Colonic mucosa (tissue), 4 donors: ENCODE data around the gene AQP11. TPM values are rescaled to one million over a fixed set of nuclear protein-coding genes. Genes with fewer than 3 reads are reported as not detected.

Source experiments
- DNase-seq: peaks from one replicate; pipeline ENCODE4 v3.0.0-alpha.2; 2020
- H3K27ac ChIP-seq: fragments of 200-600 bp; one replicate; pipeline ENCODE4 v1.8.0; 2021
- H3K27me3 ChIP-seq: fragments of 200-600 bp; one replicate; pipeline ENCODE4 v1.8.0; 2021
- H3K36me3 ChIP-seq: fragments of 200-600 bp; one replicate; pipeline ENCODE4 v1.8.0; 2021
- H3K4me1 ChIP-seq: fragments of 200-600 bp; one replicate; pipeline ENCODE4 v1.8.0; 2021; ENCODE audit warnings: mild to moderate bottlenecking
- H3K4me3 ChIP-seq: fragments of 200-600 bp; one replicate; pipeline ENCODE4 v1.8.0; 2021
- H3K9ac ChIP-seq, 2 donors: one replicate each; pipeline ENCODE4 v1.7.0; 2013; ENCODE audit warnings: control low read depth in 2 of 2, low read depth in 2 of 2, low read length in 2 of 2
- H3K9me3 ChIP-seq: fragments of 200-600 bp; one replicate; pipeline ENCODE4 v1.8.0; 2021
- CTCF ChIP-seq: fragments of 200-600 bp; IDR thresholded peaks from one replicate; pipeline ENCODE4 v1.8.0; 2022; ENCODE audit warnings: antibody characterized with exemption, mild to moderate bottlenecking
- intact Hi-C: fragments of 100-400 bp; cut with DNase I; formaldehyde crosslinking; loops from one replicate; pipeline ENCODE4 v1.14.1; 2022
- total RNA-seq, 2 donors: library from RNA; stranded (reverse); fragmentation: NEBNext Ultra II Directional in 1 of 2; extraction: Animal tissue kit (Norgen Biotek cat#: 25700) in 1 of 2; gene quantifications; one replicate each; pipeline ENCODE4 v1.2.1, GENCODE V29; 2021
- donor health status: healthy.
- donor health status: DM: no; HTN: no; CAD: no.
- donor health status: DM: no; HTN: no; CAD: no.

The AQP11 gene
- total RNA-seq, 2 donors from 2014 or later = 4.3 to 5.4 TPM

DNA sequence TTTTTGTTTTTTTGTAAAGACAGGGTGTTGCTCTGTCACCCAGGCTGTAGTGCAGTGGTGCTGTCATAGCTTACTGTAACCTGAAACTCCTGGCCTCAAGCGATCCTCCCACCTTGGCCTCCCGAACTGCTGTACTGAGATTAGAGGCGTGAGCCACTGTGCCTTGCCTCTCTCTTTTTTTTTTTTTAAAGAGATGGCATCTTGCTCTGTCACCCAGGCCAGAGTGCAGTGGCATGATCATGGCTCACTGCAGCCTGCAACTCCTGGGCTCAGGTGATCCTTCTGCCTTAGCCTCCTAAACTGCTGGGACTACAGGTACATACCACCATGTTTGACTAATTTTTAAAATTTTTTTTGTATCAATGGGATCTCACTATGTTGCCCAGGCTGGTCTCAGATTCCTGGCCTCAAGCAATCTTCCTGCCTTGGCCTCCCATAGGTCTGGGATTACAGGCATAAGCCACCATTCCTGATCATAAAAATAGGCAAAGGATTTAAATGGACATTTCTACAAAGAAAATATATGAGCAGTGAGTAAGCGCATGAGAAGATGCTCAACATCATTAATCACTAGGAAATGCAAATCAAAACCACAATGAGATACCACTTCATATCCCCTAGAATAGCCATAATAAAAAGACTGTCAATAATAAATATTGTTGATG lies 65.1 kb downstream of the AQP11 start:
- no peak for TF ChIP-seq CTCF
- H3K4me3 ChIP-seq = no peak overlapping the region
- H3K27ac ChIP-seq = no peak overlapping the region
- no peak for DNase-seq
- H3K27me3 ChIP-seq = no peaks in the 10 kb centered on the region
- H3K36me3 ChIP-seq = no peaks in the 10 kb centered on the region
- no peak overlapping the region for H3K9ac ChIP-seq
- H3K9me3 ChIP-seq = no peaks in the 10 kb centered on the region
- intact Hi-C loops = no loop called here
- no peaks in the 10 kb centered on the region for H3K4me1 ChIP-seq

- TF ChIP-seq CTCF = no peak
- Histone ChIP-seq H3K4me1 (no peaks in the 10 kb centered on the region), H3K27me3 (no peaks in the 10 kb centered on the region), H3K36me3 (no peaks in the 10 kb centered on the region), H3K27ac (no peak overlapping the region), H3K9ac (no peak overlapping the region), H3K4me3 (no peak overlapping the region), H3K9me3 (no peaks in the 10 kb centered on the region)
- DNase-seq = no peak
- intact Hi-C loops = no loop called here
Measured at GRCh38 chr11:77656362-77656761, 66.6 kb downstream of the AQP11 start.

- Histone ChIP-seq H3K27me3 (no peaks in the 10 kb centered on the region), H3K27ac (no peak overlapping the region), H3K4me3 (no peak overlapping the region), H3K9ac (no peak overlapping the region), H3K36me3 (no peaks in the 10 kb centered on the region), H3K9me3 (no peaks in the 10 kb centered on the region), H3K4me1 (no peaks in the 10 kb centered on the region)
- intact Hi-C loops = no loop called here
- TF ChIP-seq CTCF = no peak
- DNase-seq = no peak
Measured at GRCh38 chr11:77658213-77659013, 68.7 kb downstream of the AQP11 start.

Other genes with a start within 250 kb of the AQP11 start
- gene PAK1, start 115.9 kb upstream of the AQP11 start, total RNA-seq = 100 to 1,000 TPM; 104 to 123 TPM
- 10 to 100 TPM; 81.0 to 81.6 TPM for gene CLNS1A, start 47.8 kb downstream of the AQP11 start, total RNA-seq
- 10 to 100 TPM; 36.7 to 68.2 TPM for gene RSF1, start 230.8 kb downstream of the AQP11 start, total RNA-seq
- 10 to 100 TPM; 12.9 to 20.0 TPM for gene AAMDC, start 231.2 kb downstream of the AQP11 start, total RNA-seq